IgD-negative memory B cell (primary cell): ENCODE results near the gene PALM2AKAP2. TPM values are rescaled to one million over a fixed set of nuclear protein-coding genes. Genes with fewer than 3 reads are reported as not detected.

ENCODE experiments used
- H3K27ac Mint-ChIP-seq, 3 donors: one replicate each; pipeline ENCODE4 v1.8.0; 2020 to 2022; ENCODE audit warnings: mild to moderate bottlenecking in 3 of 3, mixed read lengths in 3 of 3, moderate library complexity in 1 of 3
- H3K27me3 Mint-ChIP-seq: one replicate; pipeline ENCODE4 v1.8.0; 2021; ENCODE audit warnings: mixed read lengths
- H3K36me3 Mint-ChIP-seq: one replicate; pipeline ENCODE4 v1.8.0; 2020; ENCODE audit warnings: mild to moderate bottlenecking, mixed read lengths
- H3K4me1 Mint-ChIP-seq, 3 donors: one replicate each; pipeline ENCODE4 v1.8.0; 2020 to 2022; ENCODE audit warnings: mixed read lengths in 3 of 3, mild to moderate bottlenecking in 1 of 3
- H3K4me3 Mint-ChIP-seq, 4 donors: one replicate each; pipeline ENCODE4 v1.8.0; 2020 to 2022; ENCODE audit warnings: mild to moderate bottlenecking in 4 of 4, mixed read lengths in 4 of 4, moderate library complexity in 3 of 4
- H3K9me3 Mint-ChIP-seq, 3 donors: one replicate each; pipeline ENCODE4 v1.8.0; 2020 to 2021; ENCODE audit warnings: mixed read lengths in 3 of 3, mild to moderate bottlenecking in 1 of 3
- polyA plus RNA-seq: library from polyadenylated mRNA; unstranded; fragments of 300-500 nt; fragmentation: Illumina TruSeq; gene quantifications from one replicate; pipeline ENCODE4 v1.2.3, GENCODE V29; 2021

The PALM2AKAP2 gene
- polyA plus RNA-seq, 1 donor from 2014 or later: 0.18 TPM

GRCh38 chr9:109789971-109790370 lies 10.0 kb downstream of the PALM2AKAP2 start:
- H3K27ac Mint-ChIP-seq: no peak overlapping the region
- H3K9me3 Mint-ChIP-seq: no peaks in the 10 kb centered on the region
- peaks cover 2% of the 10 kb centered on the region for H3K27me3 Mint-ChIP-seq
- no peaks in the 10 kb centered on the region for H3K36me3 Mint-ChIP-seq
- H3K4me1 Mint-ChIP-seq: no peaks in the 10 kb centered on the region
- no peak overlapping the region for H3K4me3 Mint-ChIP-seq

- no peak overlapping the region for H3K27ac Mint-ChIP-seq
- H3K27me3 Mint-ChIP-seq: peaks cover 2% of the 10 kb centered on the region
- no peaks in the 10 kb centered on the region for H3K36me3 Mint-ChIP-seq
- no peaks in the 10 kb centered on the region for H3K4me1 Mint-ChIP-seq
- no peaks in the 10 kb centered on the region for H3K9me3 Mint-ChIP-seq
- H3K4me3 Mint-ChIP-seq: no peak overlapping the region
These were observed 11.1 kb downstream of the PALM2AKAP2 start for GRCh38 chr9:109791003-109791677.

- no peaks in the 10 kb centered on the region for H3K36me3 Mint-ChIP-seq
- no peaks in the 10 kb centered on the region for H3K9me3 Mint-ChIP-seq
- H3K27me3 Mint-ChIP-seq: peaks cover 2% of the 10 kb centered on the region
- H3K4me1 Mint-ChIP-seq: no peaks in the 10 kb centered on the region
- H3K27ac Mint-ChIP-seq: no peak overlapping the region
- H3K4me3 Mint-ChIP-seq: no peak overlapping the region
These were observed 11.7 kb downstream of the PALM2AKAP2 start for GRCh38 chr9:109791747-109792146.

DNA sequence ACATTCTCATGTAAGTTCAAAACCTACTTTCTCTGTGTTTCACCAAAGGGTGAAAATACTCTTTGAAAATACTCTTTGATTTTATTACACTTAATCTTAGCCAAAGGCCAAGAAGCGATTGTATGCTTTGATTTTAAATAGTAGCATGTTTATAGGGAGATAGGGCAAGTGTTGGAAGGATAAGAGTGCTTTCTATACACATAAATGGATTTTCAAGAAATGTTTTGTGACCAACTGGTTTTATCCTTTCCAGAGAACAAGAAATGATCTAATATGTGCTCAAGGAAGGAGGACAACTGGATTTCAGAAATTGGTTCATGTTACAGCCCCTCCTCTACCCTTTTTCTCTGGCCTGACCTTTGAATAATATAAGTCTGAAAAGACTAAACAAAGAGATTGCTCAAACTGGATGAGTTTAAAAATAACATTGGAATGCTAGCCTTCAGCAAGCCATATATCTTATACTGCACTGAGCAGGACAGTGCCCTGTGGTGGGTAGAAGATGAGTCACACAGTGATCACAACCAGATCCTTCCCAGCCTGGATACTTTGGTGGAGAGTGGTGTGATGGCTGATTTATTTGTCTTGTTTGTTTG lies 13.1 kb downstream of the PALM2AKAP2 start:
- Mint-ChIP-seq H3K27me3 (peaks cover 2% of the 10 kb centered on the region), H3K27ac (peak overlapping the region in 1 of 3 donors; percentile 58), H3K4me1 (no peaks in the 10 kb centered on the region), H3K36me3 (no peaks in the 10 kb centered on the region), H3K9me3 (no peaks in the 10 kb centered on the region), H3K4me3 (no peak overlapping the region)

DNA sequence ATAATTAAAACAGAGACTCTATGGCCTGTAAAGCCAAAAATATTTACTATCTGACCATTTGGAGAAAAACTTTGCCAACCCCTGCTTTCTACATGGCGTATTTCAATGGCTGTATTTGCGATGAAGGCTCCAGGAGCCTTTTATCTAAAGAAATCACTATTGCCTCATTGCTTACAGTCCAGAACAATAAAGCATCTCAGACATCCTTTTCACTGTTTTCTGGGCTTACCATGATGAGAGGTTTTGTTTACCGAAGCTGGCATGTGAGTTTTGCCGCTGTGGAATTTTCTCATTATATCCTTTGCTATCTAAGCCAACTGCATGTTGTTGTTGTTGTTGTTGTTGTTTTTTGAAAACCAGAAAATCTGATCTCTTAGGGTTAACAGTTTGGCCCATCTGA lies 13.9 kb downstream of the PALM2AKAP2 start:
- no peaks in the 10 kb centered on the region for H3K9me3 Mint-ChIP-seq
- H3K27ac Mint-ChIP-seq: no peak overlapping the region
- H3K36me3 Mint-ChIP-seq: no peaks in the 10 kb centered on the region
- H3K4me1 Mint-ChIP-seq: no peaks in the 10 kb centered on the region
- peaks cover 1% of the 10 kb centered on the region for H3K27me3 Mint-ChIP-seq
- no peak overlapping the region for H3K4me3 Mint-ChIP-seq

- Mint-ChIP-seq H3K9me3 (no peaks in the 10 kb centered on the region), H3K27me3 (no peaks in the 10 kb centered on the region), H3K4me1 (no peaks in the 10 kb centered on the region), H3K4me3 (no peak overlapping the region), H3K36me3 (no peaks in the 10 kb centered on the region), H3K27ac (no peak overlapping the region)
These were observed 14.5 kb downstream of the PALM2AKAP2 start for GRCh38 chr9:109794361-109795012.

DNA sequence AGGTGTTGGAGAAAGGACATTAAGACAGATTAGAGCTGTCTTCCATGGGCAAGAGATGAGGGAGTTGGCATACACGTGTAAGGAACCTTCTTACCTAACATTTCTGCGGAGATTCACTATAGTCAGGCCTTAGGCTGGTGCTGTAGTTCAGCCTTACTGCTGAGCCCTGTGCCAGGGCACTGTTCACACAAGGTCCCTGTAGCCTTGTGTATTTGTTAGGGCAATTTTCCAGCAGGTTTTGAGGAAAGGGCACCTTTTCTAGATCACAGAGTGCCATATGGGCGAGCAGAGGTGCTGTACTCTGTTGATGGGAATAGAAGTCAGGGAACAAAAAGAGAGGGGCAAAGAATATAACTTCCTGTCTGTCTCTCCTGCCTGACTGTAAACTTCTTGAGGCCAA lies 15.6 kb downstream of the PALM2AKAP2 start:
- Mint-ChIP-seq H3K4me3 (no peak overlapping the region), H3K27ac (no peak overlapping the region), H3K9me3 (no peaks in the 10 kb centered on the region), H3K27me3 (no peaks in the 10 kb centered on the region), H3K4me1 (no peaks in the 10 kb centered on the region), H3K36me3 (no peaks in the 10 kb centered on the region)

DNA sequence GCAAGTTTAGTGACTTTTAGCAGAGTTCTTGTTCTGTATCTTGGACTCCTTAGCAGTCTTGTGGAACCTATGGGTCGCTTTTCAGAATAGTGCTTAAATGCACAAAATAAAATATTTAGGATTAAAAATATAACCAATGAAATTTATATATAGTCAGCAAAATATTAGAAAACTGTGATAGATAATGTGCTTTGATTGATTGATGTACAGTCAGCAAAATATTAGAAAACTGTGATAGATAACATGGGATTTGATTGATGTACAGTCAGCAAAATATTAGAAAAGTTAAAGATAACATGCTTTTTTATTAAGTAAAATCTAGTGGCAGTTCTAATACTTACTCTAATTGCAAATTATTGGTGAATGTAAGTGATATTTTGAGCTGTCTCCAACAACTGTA lies 16.1 kb downstream of the PALM2AKAP2 start:
- no peaks in the 10 kb centered on the region for H3K9me3 Mint-ChIP-seq
- no peak overlapping the region for H3K27ac Mint-ChIP-seq
- H3K4me1 Mint-ChIP-seq: no peaks in the 10 kb centered on the region
- peaks cover 4% of the 10 kb centered on the region for H3K27me3 Mint-ChIP-seq
- H3K4me3 Mint-ChIP-seq: no peak overlapping the region
- H3K36me3 Mint-ChIP-seq: no peaks in the 10 kb centered on the region

GRCh38 chr9:109797006-109797405 lies 17.0 kb downstream of the PALM2AKAP2 start:
- Mint-ChIP-seq H3K4me1 (no peaks in the 10 kb centered on the region), H3K4me3 (no peak overlapping the region), H3K27me3 (peaks cover 4% of the 10 kb centered on the region), H3K9me3 (no peaks in the 10 kb centered on the region), H3K36me3 (no peaks in the 10 kb centered on the region), H3K27ac (no peak overlapping the region)

- Mint-ChIP-seq H3K27ac (no peak overlapping the region), H3K4me1 (no peaks in the 10 kb centered on the region), H3K4me3 (no peak overlapping the region), H3K36me3 (no peaks in the 10 kb centered on the region), H3K9me3 (no peaks in the 10 kb centered on the region), H3K27me3 (peaks cover 5% of the 10 kb centered on the region)
These were observed 17.5 kb downstream of the PALM2AKAP2 start for GRCh38 chr9:109797509-109797908.

DNA sequence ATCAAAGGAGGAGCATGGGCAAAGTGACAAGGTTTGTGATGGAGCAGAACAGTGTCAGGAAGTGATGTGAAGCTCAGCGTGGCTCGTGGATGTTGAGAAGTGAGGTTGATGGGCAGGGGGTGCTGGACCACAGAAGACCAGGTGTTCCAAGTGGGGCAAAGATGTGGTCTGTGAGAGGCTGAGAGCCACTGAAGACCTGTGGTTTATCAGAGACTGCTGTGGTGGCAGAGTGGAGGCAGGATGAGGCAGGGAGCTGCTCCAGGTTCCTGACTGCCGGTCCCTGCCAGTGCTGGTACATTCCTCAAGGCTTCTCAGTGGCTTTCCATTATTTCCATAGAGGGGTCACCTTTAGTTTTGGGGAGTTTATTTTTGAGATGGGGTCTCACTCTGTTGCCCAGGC lies 19.1 kb downstream of the PALM2AKAP2 start:
- Mint-ChIP-seq H3K27ac (no peak overlapping the region), H3K4me1 (no peaks in the 10 kb centered on the region), H3K36me3 (no peaks in the 10 kb centered on the region), H3K9me3 (no peaks in the 10 kb centered on the region), H3K4me3 (no peak overlapping the region), H3K27me3 (peaks cover 7% of the 10 kb centered on the region)

- Mint-ChIP-seq H3K9me3 (no peaks in the 10 kb centered on the region), H3K27ac (no peak overlapping the region), H3K27me3 (peaks cover 7% of the 10 kb centered on the region), H3K4me1 (no peaks in the 10 kb centered on the region), H3K36me3 (no peaks in the 10 kb centered on the region), H3K4me3 (no peak overlapping the region)
These were observed 19.8 kb downstream of the PALM2AKAP2 start for GRCh38 chr9:109799792-109800191.

- H3K36me3 Mint-ChIP-seq: no peaks in the 10 kb centered on the region
- H3K4me1 Mint-ChIP-seq: no peaks in the 10 kb centered on the region
- H3K27me3 Mint-ChIP-seq: peaks cover 8% of the 10 kb centered on the region
- peak overlapping the region in 1 of 3 donors; percentile 71 for H3K27ac Mint-ChIP-seq
- H3K4me3 Mint-ChIP-seq: no peak overlapping the region
- H3K9me3 Mint-ChIP-seq: no peaks in the 10 kb centered on the region
These were observed 21.5 kb downstream of the PALM2AKAP2 start for GRCh38 chr9:109801484-109801883.

GRCh38 chr9:109802491-109802890 lies 22.5 kb downstream of the PALM2AKAP2 start:
- H3K27me3 Mint-ChIP-seq: peaks cover 9% of the 10 kb centered on the region
- no peak overlapping the region for H3K4me3 Mint-ChIP-seq
- no peak overlapping the region for H3K27ac Mint-ChIP-seq

GRCh38 chr9:109805050-109805449 lies 25.1 kb downstream of the PALM2AKAP2 start:
- no peaks in the 10 kb centered on the region for H3K36me3 Mint-ChIP-seq
- no peaks in the 10 kb centered on the region for H3K4me1 Mint-ChIP-seq
- no peak overlapping the region for H3K4me3 Mint-ChIP-seq
- H3K27ac Mint-ChIP-seq: no peak overlapping the region
- H3K27me3 Mint-ChIP-seq: peaks cover 12% of the 10 kb centered on the region
- H3K9me3 Mint-ChIP-seq: peaks cover 2 to 8% (median 7%) of the 10 kb centered on the region in 3 donors

More at GRCh38 chr9:109802491-109802890, 22.5 kb downstream of the PALM2AKAP2 start:
- no peaks in the 10 kb centered on the region for H3K4me1 Mint-ChIP-seq
- H3K36me3 Mint-ChIP-seq: no peaks in the 10 kb centered on the region
- no peaks in the 10 kb centered on the region for H3K9me3 Mint-ChIP-seq
